HuH-7 (cell line): ENCODE results near the gene ZFP62.
A peak's percentile ranks its signal among the peaks of the same experiment; 100 is the strongest.

Experiments used
- DNase-seq: peaks from one replicate; pipeline ENCODE4 v3.0.0; 2011; ENCODE audit warnings: low spot score

Gene ZFP62

GRCh38 chr5:180868960-180869359 is 7.9 kb upstream of the ZFP62 start:
- DNase-seq, result peak; percentile 75

- DNase-seq, result no peak
These were observed 5.9 kb upstream of the ZFP62 start for GRCh38 chr5:180866985-180867384.

GRCh38 chr5:180865981-180866695 is 5.1 kb upstream of the ZFP62 start:
- no peak for DNase-seq

GRCh38 chr5:180862645-180863044 is 1.6 kb upstream of the ZFP62 start:
- DNase-seq, result no peak

- peak; percentile 56 for DNase-seq
These were observed 696 bp downstream of the ZFP62 start for GRCh38 chr5:180860273-180860886.

GRCh38 chr5:180858586-180858985 is 2.5 kb downstream of the ZFP62 start:
- DNase-seq, result no peak

- DNase-seq, result no peak
These were observed 7.3 kb downstream of the ZFP62 start for GRCh38 chr5:180853848-180854176.

- no peak for DNase-seq
These were observed 7.8 kb downstream of the ZFP62 start for GRCh38 chr5:180853121-180853847.

- DNase-seq, result no peak
These were observed 8.6 kb downstream of the ZFP62 start for GRCh38 chr5:180852495-180852894.

GRCh38 chr5:180850434-180851078 is 10.5 kb downstream of the ZFP62 start:
- no peak for DNase-seq

GRCh38 chr5:180849827-180850226 is 11.2 kb downstream of the ZFP62 start:
- DNase-seq, result no peak

- no peak for DNase-seq
These were observed 12.2 kb downstream of the ZFP62 start for GRCh38 chr5:180848878-180849277.

- no peak for DNase-seq
These were observed 12.8 kb downstream of the ZFP62 start for GRCh38 chr5:180848265-180848664.

GRCh38 chr5:180847026-180847425 is 14.1 kb downstream of the ZFP62 start:
- no peak for DNase-seq

GRCh38 chr5:180844858-180845257 is 16.2 kb downstream of the ZFP62 start:
- no peak for DNase-seq

GRCh38 chr5:180844432-180844831 is 16.6 kb downstream of the ZFP62 start:
- no peak for DNase-seq

- no peak for DNase-seq
These were observed 21.1 kb downstream of the ZFP62 start for GRCh38 chr5:180839935-180840334.

GRCh38 chr5:180839227-180839626 is 21.8 kb downstream of the ZFP62 start:
- DNase-seq, result no peak

- no peak for DNase-seq
These were observed 23.6 kb downstream of the ZFP62 start for GRCh38 chr5:180837478-180837877.

- no peak for DNase-seq
These were observed 28.4 kb downstream of the ZFP62 start for GRCh38 chr5:180832638-180833068.

GRCh38 chr5:180831139-180832093 is 29.7 kb downstream of the ZFP62 start:
- peak; percentile 86 for DNase-seq
